KOPT-K1 (cell line): Measurements from ENCODE around the gene CACNG7.
A peak's percentile ranks its signal among the peaks of the same experiment; 100 is the strongest.

Experiments used
- H3K27ac ChIP-seq: fragments of 200-600 bp; sonication (generic); 2 replicates; pipeline ENCODE4 v1.5.1; 2016; ENCODE audit warnings: antibody characterized with exemption, mild to moderate bottlenecking, low read depth, low read length; ENCODE audit not compliant: poor library complexity, severe bottlenecking
- H3K36me3 ChIP-seq: fragments of 200-600 bp; sonication (generic); 2 replicates; pipeline ENCODE4 v1.5.1; 2017; ENCODE audit warnings: antibody characterized with exemption, mild to moderate bottlenecking, low read length, moderate library complexity; ENCODE audit not compliant: insufficient read depth
- H3K9me3 ChIP-seq: fragments of 200-600 bp; sonication (generic); 2 replicates; pipeline ENCODE4 v1.5.1; 2017; ENCODE audit warnings: antibody characterized with exemption, low read length, mild to moderate bottlenecking; ENCODE audit not compliant: insufficient read depth, poor library complexity, severe bottlenecking

The CACNG7 gene

GRCh38 chr19:53873773-53874605 lies 35.1 kb upstream of the CACNG7 start:
- Histone ChIP-seq H3K9me3 (no peaks in the 10 kb centered on the region), H3K27ac (peak overlapping the region; percentile 55), H3K36me3 (no peaks in the 10 kb centered on the region; the same call in 1 of the 2 replicates)

- H3K36me3 ChIP-seq: no peaks in the 10 kb centered on the region; the same call in 1 of the 2 replicates
- peak overlapping the region; percentile 55 for H3K27ac ChIP-seq
- H3K9me3 ChIP-seq: no peaks in the 10 kb centered on the region
Observed at GRCh38 chr19:53874606-53874990, 34.5 kb upstream of the CACNG7 start.

GRCh38 chr19:53875602-53876325 lies 33.3 kb upstream of the CACNG7 start:
- H3K27ac ChIP-seq: no peak overlapping the region
- H3K9me3 ChIP-seq: no peaks in the 10 kb centered on the region
- H3K36me3 ChIP-seq: no peaks in the 10 kb centered on the region; the same call in 1 of the 2 replicates

- Histone ChIP-seq H3K36me3 (no peaks in the 10 kb centered on the region; the same call in 1 of the 2 replicates), H3K9me3 (no peaks in the 10 kb centered on the region), H3K27ac (no peak overlapping the region)
Observed at GRCh38 chr19:53876651-53877224, 32.3 kb upstream of the CACNG7 start.

GRCh38 chr19:53877361-53877766 lies 31.7 kb upstream of the CACNG7 start:
- no peak overlapping the region for H3K27ac ChIP-seq
- no peaks in the 10 kb centered on the region for H3K9me3 ChIP-seq
- H3K36me3 ChIP-seq: no peaks in the 10 kb centered on the region; the same call in 1 of the 2 replicates

- H3K9me3 ChIP-seq: no peaks in the 10 kb centered on the region
- no peak overlapping the region for H3K27ac ChIP-seq
- no peaks in the 10 kb centered on the region; the same call in 1 of the 2 replicates for H3K36me3 ChIP-seq
Observed at GRCh38 chr19:53878776-53879139, 30.3 kb upstream of the CACNG7 start.

- H3K36me3 ChIP-seq: no peaks in the 10 kb centered on the region
- H3K27ac ChIP-seq: no peak overlapping the region
- H3K9me3 ChIP-seq: no peaks in the 10 kb centered on the region
Observed at GRCh38 chr19:53879140-53880081, 29.7 kb upstream of the CACNG7 start.

GRCh38 chr19:53880711-53881481 lies 28.2 kb upstream of the CACNG7 start:
- Histone ChIP-seq H3K27ac (no peak overlapping the region), H3K36me3 (no peaks in the 10 kb centered on the region)

GRCh38 chr19:53881482-53882390 lies 27.3 kb upstream of the CACNG7 start, which contains the start of gene PRKCG:
TSS of gene PRKCG (plus strand) at chr19:53882197. CDS start at chr19:53882495, 298 bp downstream.
- H3K27ac ChIP-seq: no peak within 1 kb of the TSS
- no peaks in the 10 kb centered on the region for H3K9me3 ChIP-seq
- H3K36me3 ChIP-seq: no peaks in the 10 kb centered on the region

More at GRCh38 chr19:53880711-53881481, 28.2 kb upstream of the CACNG7 start:
- H3K9me3 ChIP-seq: no peaks in the 10 kb centered on the region

GRCh38 chr19:53882391-53883050 lies 26.6 kb upstream of the CACNG7 start:
- H3K9me3 ChIP-seq: no peaks in the 10 kb centered on the region
- no peaks in the 10 kb centered on the region for H3K36me3 ChIP-seq
- no peak overlapping the region for H3K27ac ChIP-seq

- Histone ChIP-seq H3K36me3 (no peaks in the 10 kb centered on the region), H3K9me3 (no peaks in the 10 kb centered on the region), H3K27ac (no peak overlapping the region)
Observed at GRCh38 chr19:53883231-53883661, 25.8 kb upstream of the CACNG7 start.

- Histone ChIP-seq H3K9me3 (no peaks in the 10 kb centered on the region), H3K27ac (no peak overlapping the region), H3K36me3 (no peaks in the 10 kb centered on the region)
Observed at GRCh38 chr19:53883741-53884140, 25.3 kb upstream of the CACNG7 start.
